ENCODE measurements around the gene RHOJ. TPM values are rescaled to one million over a fixed set of nuclear protein-coding genes. Genes with fewer than 3 reads are reported as not detected.

RHOJ gene
- polyA plus RNA-seq, 3 donors, result not detected

DNA sequence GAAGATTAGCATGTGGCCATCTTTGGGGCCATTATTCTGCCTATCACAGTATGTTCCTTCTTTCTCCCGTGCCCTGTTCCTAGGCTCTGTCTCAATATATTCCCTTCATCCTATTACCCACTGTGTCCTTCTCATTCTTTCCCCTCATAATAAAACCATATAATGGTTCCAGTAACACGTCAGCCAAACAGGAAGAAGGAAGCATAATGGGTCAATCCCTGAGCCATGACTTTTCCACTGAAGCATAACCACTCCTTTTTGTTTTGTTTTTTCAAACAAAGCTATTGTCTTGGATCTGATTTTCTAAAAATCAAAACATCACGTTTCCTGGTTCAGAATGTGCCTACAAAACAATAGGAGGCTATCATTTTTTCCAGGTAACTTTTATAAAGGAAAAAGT, 21.3 kb upstream of the RHOJ start:
- peaks cover 0 to 6% (median 0%) of the 10 kb centered on the region in 7 donors for H3K9me3 Mint-ChIP-seq
- no peaks in the 10 kb centered on the region for H3K36me3 ChIP-seq (replicated peaks in 1 of 2; ENCODE audit: control insufficient read depth in 1 of 2, insufficient read depth in 2 of 2, low read length in 2 of 2)
- no peaks in the 10 kb centered on the region for H3K4me1 Mint-ChIP-seq
- H2AFZ ChIP-seq (ENCODE audit: insufficient read depth, low read depth, low read length, poor library complexity, severe bottlenecking), result no peak overlapping the region
- no peak overlapping the region for H3K4me2 ChIP-seq (replicated peaks; ENCODE audit: extremely low read depth, low read length, poor library complexity, severe bottlenecking)
- peaks cover 0 to 5% (median 0%) of the 10 kb centered on the region in 3 donors for H3K27me3 Mint-ChIP-seq (ENCODE audit: low read depth in 3 of 3)
- H3K27me3 ChIP-seq (ENCODE audit: control insufficient read depth in 2 of 2, insufficient read depth in 2 of 2, low read length in 2 of 2), result no peaks in the 10 kb centered on the region
- no peaks in the 10 kb centered on the region for H3K4me1 ChIP-seq (ENCODE audit: control insufficient read depth in 1 of 2, insufficient read depth in 2 of 2, low read length in 2 of 2)
- no peak overlapping the region for H3K4me3 Mint-ChIP-seq
- no peak overlapping the region for H3K9ac ChIP-seq (ENCODE audit: insufficient read depth, low read length, poor library complexity, severe bottlenecking)
- WGBS (ENCODE audit: insufficient coverage), result 80% methylated on average over 1 of the region's 3 CpGs
- H3K4me3 ChIP-seq (replicated peaks in 1 of 3; ENCODE audit: low read depth in 2 of 3, low read length in 3 of 3), result no peak overlapping the region
- H3K79me2 ChIP-seq (ENCODE audit: insufficient read depth, low read length), result no peaks in the 10 kb centered on the region
- H3K27ac ChIP-seq (ENCODE audit: low read depth in 1 of 2, low read length in 2 of 2), result no peak overlapping the region
- no peak overlapping the region for H3K27ac Mint-ChIP-seq
- no peaks in the 10 kb centered on the region for H3K36me3 Mint-ChIP-seq
- TF ChIP-seq, protein P1, sequence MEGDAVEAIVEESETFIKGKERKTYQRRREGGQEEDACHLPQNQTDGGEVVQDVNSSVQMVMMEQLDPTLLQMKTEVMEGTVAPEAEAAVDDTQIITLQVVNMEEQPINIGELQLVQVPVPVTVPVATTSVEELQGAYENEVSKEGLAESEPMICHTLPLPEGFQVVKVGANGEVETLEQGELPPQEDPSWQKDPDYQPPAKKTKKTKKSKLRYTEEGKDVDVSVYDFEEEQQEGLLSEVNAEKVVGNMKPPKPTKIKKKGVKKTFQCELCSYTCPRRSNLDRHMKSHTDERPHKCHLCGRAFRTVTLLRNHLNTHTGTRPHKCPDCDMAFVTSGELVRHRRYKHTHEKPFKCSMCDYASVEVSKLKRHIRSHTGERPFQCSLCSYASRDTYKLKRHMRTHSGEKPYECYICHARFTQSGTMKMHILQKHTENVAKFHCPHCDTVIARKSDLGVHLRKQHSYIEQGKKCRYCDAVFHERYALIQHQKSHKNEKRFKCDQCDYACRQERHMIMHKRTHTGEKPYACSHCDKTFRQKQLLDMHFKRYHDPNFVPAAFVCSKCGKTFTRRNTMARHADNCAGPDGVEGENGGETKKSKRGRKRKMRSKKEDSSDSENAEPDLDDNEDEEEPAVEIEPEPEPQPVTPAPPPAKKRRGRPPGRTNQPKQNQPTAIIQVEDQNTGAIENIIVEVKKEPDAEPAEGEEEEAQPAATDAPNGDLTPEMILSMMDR (IDR thresholded peaks at IDR 0.05), result no peak
- DNase-seq, result no peak
- H3K9me3 ChIP-seq (replicated peaks in 1 of 2; ENCODE audit: control insufficient read depth in 1 of 2, insufficient read depth in 1 of 2, low read length in 2 of 2), result no peaks in the 10 kb centered on the region
- intact Hi-C loops (cut with micrococcal nuclease), result no loop called here
- no peaks in the 10 kb centered on the region for H4K20me1 ChIP-seq (ENCODE audit: insufficient read depth, low read length)

DNA sequence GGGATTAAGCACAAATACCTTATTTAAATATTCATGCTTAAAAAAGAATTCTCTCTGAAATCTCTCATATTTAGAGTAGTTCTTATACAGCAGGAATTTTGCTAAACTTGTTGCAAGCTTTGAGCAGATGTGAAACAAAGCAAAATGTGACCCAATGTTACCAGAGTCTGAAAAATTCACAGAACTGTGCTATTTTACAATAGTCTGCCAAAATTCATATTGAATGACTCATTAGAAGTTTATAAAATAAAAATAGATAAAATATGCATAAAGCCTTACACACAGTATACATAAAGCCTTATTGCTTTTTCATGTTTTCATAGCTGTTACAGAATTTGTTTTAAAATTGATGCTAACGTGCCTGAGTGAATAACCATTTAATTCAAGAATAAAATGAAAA, 17.8 kb upstream of the RHOJ start:
- intact Hi-C loops (cut with micrococcal nuclease), result no loop called here
- no peaks in the 10 kb centered on the region for H3K4me1 Mint-ChIP-seq
- Histone ChIP-seq H3K4me1 (ENCODE audit: control insufficient read depth in 1 of 2, insufficient read depth in 2 of 2, low read length in 2 of 2) (no peaks in the 10 kb centered on the region), H4K20me1 (ENCODE audit: insufficient read depth, low read length) (no peaks in the 10 kb centered on the region), H3K4me2 (replicated peaks; ENCODE audit: extremely low read depth, low read length, poor library complexity, severe bottlenecking) (no peak overlapping the region), H3K79me2 (ENCODE audit: insufficient read depth, low read length) (no peaks in the 10 kb centered on the region), H3K9ac (ENCODE audit: insufficient read depth, low read length, poor library complexity, severe bottlenecking) (no peak overlapping the region), H3K4me3 (replicated peaks in 1 of 3; ENCODE audit: low read depth in 2 of 3, low read length in 3 of 3) (no peak overlapping the region), H3K27ac (ENCODE audit: low read depth in 1 of 2, low read length in 2 of 2) (no peak overlapping the region), H3K36me3 (replicated peaks in 1 of 2; ENCODE audit: control insufficient read depth in 1 of 2, insufficient read depth in 2 of 2, low read length in 2 of 2) (no peaks in the 10 kb centered on the region), H2AFZ (ENCODE audit: insufficient read depth, low read depth, low read length, poor library complexity, severe bottlenecking) (no peak overlapping the region), H3K27me3 (ENCODE audit: control insufficient read depth in 2 of 2, insufficient read depth in 2 of 2, low read length in 2 of 2) (no peaks in the 10 kb centered on the region), H3K9me3 (replicated peaks in 1 of 2; ENCODE audit: control insufficient read depth in 1 of 2, insufficient read depth in 1 of 2, low read length in 2 of 2) (no peaks in the 10 kb centered on the region)
- peaks cover 0 to 3% (median 0%) of the 10 kb centered on the region in 3 donors for H3K27me3 Mint-ChIP-seq (ENCODE audit: low read depth in 3 of 3)
- H3K9me3 Mint-ChIP-seq, result peaks cover 0 to 7% (median 4%) of the 10 kb centered on the region in 7 donors
- WGBS (ENCODE audit: insufficient coverage), result no CpG with 5 or more reads among the region's 1 CpG
- H3K36me3 Mint-ChIP-seq, result no peaks in the 10 kb centered on the region
- TF ChIP-seq, protein P1 (IDR thresholded peaks at IDR 0.05), result no peak
- no peak for DNase-seq
- no peak overlapping the region for H3K4me3 Mint-ChIP-seq
- H3K27ac Mint-ChIP-seq, result no peak overlapping the region

Data from CD14-positive monocyte (primary cell).